ENCODE data around the gene BRIP1.

DNA sequence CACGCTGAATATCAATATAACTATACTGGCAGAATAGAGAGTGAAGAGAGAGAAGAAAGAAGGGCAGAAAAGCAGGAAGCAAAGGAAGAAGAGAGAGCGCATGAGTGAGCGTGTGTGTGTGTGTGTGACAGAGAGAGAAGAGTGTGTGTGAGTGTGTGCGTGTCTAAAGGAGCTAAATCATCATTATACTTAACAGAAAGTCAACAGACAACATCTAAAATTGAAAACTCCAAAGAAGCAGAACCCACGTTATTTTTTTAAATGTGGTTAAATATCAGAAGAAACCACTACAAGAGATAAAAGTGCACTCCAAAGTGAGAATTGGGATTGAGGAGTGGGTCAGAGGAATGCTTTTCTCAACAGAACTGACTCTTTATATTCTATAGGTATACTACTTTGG, 77.2 kb downstream of the BRIP1 start:
- TF ChIP-seq CTCF (IDR thresholded peaks at IDR 0.05) (no peak), POLR2AphosphoS5 (IDR thresholded peaks at IDR 0.05; ENCODE audit: low read depth, low read length) (no peak)
